Right lung (tissue), 5 donors: ENCODE results near the gene MRPS2. TPM values are rescaled to one million over a fixed set of nuclear protein-coding genes. Genes with fewer than 3 reads are reported as not detected.
"Not testable (repeated sequence)": the region's sequence is repeated elsewhere in the genome, so short reads cannot be mapped to it uniquely, and the experiment has no call there.

ENCODE experiments used
- DNase-seq, 2 donors: peaks; one replicate each; pipeline ENCODE4 v3.0.0-alpha.2; 2013
- polyA plus RNA-seq, 5 donors: library from polyadenylated mRNA; unstranded; fragments of 120-200 nt; gene quantifications; one replicate each; pipeline versions ENCODE4 v1.2.1 to v1.2.3, GENCODE V29; 2013; ENCODE audit warnings: inconsistent platforms in 1 of 5, low replicate concordance in 1 of 5; ENCODE audit not compliant: insufficient read length in 5 of 5, insufficient read depth in 1 of 5

Gene MRPS2
- polyA plus RNA-seq, 5 donors: 31.6 to 50.0 (median 39.6) TPM

GRCh38 chr9:135530146-135530545 is 29.7 kb downstream of the MRPS2 start:
- DNase-seq: no peak

- DNase-seq: no peak
These were observed 30.6 kb downstream of the MRPS2 start for GRCh38 chr9:135531096-135531495.

GRCh38 chr9:135533113-135533512 is 32.6 kb downstream of the MRPS2 start:
- DNase-seq: no peak

GRCh38 chr9:135533674-135534073 is 33.2 kb downstream of the MRPS2 start:
- DNase-seq: no peak

GRCh38 chr9:135534192-135534711 is 33.8 kb downstream of the MRPS2 start:
- DNase-seq: not testable (repeated sequence)

- DNase-seq: not testable (repeated sequence)
These were observed 34.3 kb downstream of the MRPS2 start for GRCh38 chr9:135534826-135535225.

- not testable (repeated sequence) for DNase-seq
These were observed 35.1 kb downstream of the MRPS2 start for GRCh38 chr9:135535631-135536030.

GRCh38 chr9:135536216-135536615 is 35.7 kb downstream of the MRPS2 start:
- DNase-seq: no peak

GRCh38 chr9:135543262-135543894 is 42.9 kb downstream of the MRPS2 start:
- DNase-seq: not testable (repeated sequence)

- DNase-seq: no peak
These were observed 44.6 kb downstream of the MRPS2 start for GRCh38 chr9:135544981-135545635.

GRCh38 chr9:135545646-135546176 is 45.2 kb downstream of the MRPS2 start, which contains the start of gene OBP2A:
OBP2A (plus strand) TSS chr9:135546126; CDS start chr9:135546181, 55 bp downstream.
- DNase-seq: not testable (repeated sequence)

- DNase-seq: not testable (repeated sequence)
These were observed 46.5 kb downstream of the MRPS2 start for GRCh38 chr9:135546792-135547617.

GRCh38 chr9:135547756-135548736 is 47.6 kb downstream of the MRPS2 start:
- DNase-seq: no peak

- DNase-seq: not testable (repeated sequence)
These were observed 49.2 kb downstream of the MRPS2 start for GRCh38 chr9:135549478-135550343.

GRCh38 chr9:135550344-135550918 is 49.9 kb downstream of the MRPS2 start:
- DNase-seq: no peak

- DNase-seq: no peak
These were observed 50.5 kb downstream of the MRPS2 start for GRCh38 chr9:135551031-135551430.

GRCh38 chr9:135551456-135551855 is 51.0 kb downstream of the MRPS2 start:
- DNase-seq: no peak

GRCh38 chr9:135552021-135552697 is 51.7 kb downstream of the MRPS2 start:
- no peak for DNase-seq

GRCh38 chr9:135552698-135553171 is 52.3 kb downstream of the MRPS2 start:
- no peak for DNase-seq
